Measurements from ENCODE around the gene ITLN1. TPM values are rescaled to one million over a fixed set of nuclear protein-coding genes. Genes with fewer than 3 reads are reported as not detected.

ITLN1 gene
- total RNA-seq: not detected in 2 replicates

GRCh38 chr1:160885042-160885441, at the start of gene ITLN1:
TSS of gene ITLN1 (minus strand) at chr1:160885180. CDS start at chr1:160884877, 303 bp downstream.

GRCh38 chr1:160862203-160863060, 22.5 kb downstream of the ITLN1 start, which contains the start of gene CD244:
TSS of gene CD244 (minus strand) at chr1:160862887. CDS start at chr1:160862677, 210 bp downstream.

Other genes with a start within 250 kb of the ITLN1 start
- not detected in 2 replicates for gene SLAMF1, start 238.1 kb downstream of the ITLN1 start, total RNA-seq
- gene CD48, start 173.4 kb downstream of the ITLN1 start, total RNA-seq: not detected in 2 replicates
- not detected in 2 replicates for gene SLAMF7, start 145.9 kb downstream of the ITLN1 start, total RNA-seq
- not detected in 2 replicates for gene LY9, start 89.0 kb downstream of the ITLN1 start, total RNA-seq
- not detected in 2 replicates for gene CD244, start 22.3 kb downstream of the ITLN1 start, total RNA-seq
- not detected in 2 replicates for gene ITLN2, start 69.6 kb upstream of the ITLN1 start, total RNA-seq
- 5.1 and 8.9 TPM in 2 replicates for gene F11R, start 136.0 kb upstream of the ITLN1 start, total RNA-seq
- gene TSTD1, start 153.8 kb upstream of the ITLN1 start, total RNA-seq: 10.6 and 34.8 TPM in 2 replicates
- gene USF1, start 160.8 kb upstream of the ITLN1 start, total RNA-seq: 72.8 and 75.5 TPM in 2 replicates
- not detected in 2 replicates for gene ARHGAP30, start 184.7 kb upstream of the ITLN1 start, total RNA-seq
- gene NECTIN4, start 204.4 kb upstream of the ITLN1 start, total RNA-seq: under 0.01 and 0.17 TPM in 2 replicates
- gene KLHDC9, start 213.2 kb upstream of the ITLN1 start, total RNA-seq: 1.9 and 4.5 TPM in 2 replicates
- 17.0 and 36.5 TPM in 2 replicates for gene PFDN2, start 232.9 kb upstream of the ITLN1 start, total RNA-seq
- gene NIT1, start 232.9 kb upstream of the ITLN1 start, total RNA-seq: 21.4 and 40.4 TPM in 2 replicates
- 29.4 and 35.9 TPM in 2 replicates for gene DEDD, start 247.5 kb upstream of the ITLN1 start, total RNA-seq

Measured in smooth muscle cell of trachea (primary cell).